Ascending aorta (tissue), 2 donors: ENCODE measurements around the gene SAFB. TPM values are rescaled to one million over a fixed set of nuclear protein-coding genes. Genes with fewer than 3 reads are reported as not detected.

ENCODE experiments used
- DNase-seq, 2 donors: peaks; one replicate each; pipeline ENCODE4 v3.0.0-alpha.2; 2019; ENCODE audit warnings: low spot score in 2 of 2
- H3K27ac ChIP-seq, 2 donors: fragments of 200-600 bp; sonication (generic); one replicate each; pipeline ENCODE4 v1.5.1; 2016 to 2017; ENCODE audit warnings: mild to moderate bottlenecking in 1 of 2
- H3K27me3 ChIP-seq: fragments of 200-600 bp; sonication (generic); one replicate; pipeline ENCODE4 v1.5.1; 2017
- H3K36me3 ChIP-seq, 2 donors: fragments of 200-600 bp; sonication (generic); one replicate each; pipeline ENCODE4 v1.5.1; 2016
- H3K4me1 ChIP-seq, 2 donors: fragments of 200-600 bp; sonication (generic); one replicate each; pipeline ENCODE4 v1.5.1; 2016 to 2017; ENCODE audit warnings: mild to moderate bottlenecking in 1 of 2
- H3K4me3 ChIP-seq, 2 donors: fragments of 200-600 bp; sonication (generic); one replicate each; pipeline ENCODE4 v1.5.1; 2016 to 2017; ENCODE audit warnings: mild to moderate bottlenecking in 1 of 2
- H3K9me3 ChIP-seq, 2 donors: fragments of 200-600 bp; sonication (generic); one replicate each; pipeline ENCODE4 v1.5.1; 2016
- CTCF ChIP-seq, 3 experiments: fragments of 200-600 bp in 2 of 3; fragments of 450-650 bp in 1 of 3; sonication (generic) in 2 of 3; IDR thresholded peaks; one replicate each; pipeline ENCODE4 v1.5.1; 2016 to 2019; ENCODE audit warnings: antibody characterized with exemption in 3 of 3, mild to moderate bottlenecking in 1 of 3, moderate library complexity in 1 of 3
- intact Hi-C: fragments of 100-400 bp; cut with DNase I; formaldehyde crosslinking; loops from one replicate; pipeline ENCODE4 v1.15.1; 2023
- total RNA-seq: library from RNA; depleted of rRNA; stranded (reverse); fragments of >200 nt; gene quantifications from one replicate; pipeline ENCODE4 v1.1.0, GENCODE V29; 2016

The SAFB gene
- total RNA-seq, 1 donor from 2014 or later = 114 TPM

DNA sequence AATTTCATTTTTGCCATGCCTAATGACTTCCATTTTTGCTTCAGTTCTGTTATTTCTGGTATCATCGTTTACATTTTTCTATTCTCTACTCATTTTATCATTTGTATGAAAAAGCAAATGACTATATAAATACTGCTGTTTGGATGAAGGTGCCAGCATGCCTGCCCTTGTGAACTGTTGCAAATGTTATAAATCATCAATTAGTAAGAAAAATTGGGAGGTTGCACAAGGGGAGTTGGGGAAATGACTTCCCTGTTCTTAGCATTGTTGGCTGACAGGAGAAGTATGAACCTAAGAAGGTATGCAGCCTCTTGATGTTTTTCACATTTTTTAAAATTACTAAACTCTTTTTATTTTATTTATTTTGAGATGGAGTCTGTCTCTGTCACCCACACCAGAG is 15.1 kb downstream of the SAFB start:
- no peaks in the 10 kb centered on the region for H3K9me3 ChIP-seq
- no peak for TF ChIP-seq CTCF (IDR thresholded peaks at IDR 0.05)
- H3K4me3 ChIP-seq = no peak overlapping the region
- DNase-seq = no peak
- peaks cover 0 to 3% of the 10 kb centered on the region in 2 donors for H3K4me1 ChIP-seq
- intact Hi-C loops = no loop called here
- H3K27me3 ChIP-seq = no peaks in the 10 kb centered on the region
- no peak overlapping the region for H3K27ac ChIP-seq
- peaks cover 13 to 16% of the 10 kb centered on the region in 2 donors for H3K36me3 ChIP-seq

GRCh38 chr19:5641171-5641570 is 18.3 kb downstream of the SAFB start:
- Histone ChIP-seq H3K36me3 (peaks cover 39 to 48% of the 10 kb centered on the region in 2 donors), H3K4me1 (no peaks in the 10 kb centered on the region), H3K27ac (no peak overlapping the region)

DNA sequence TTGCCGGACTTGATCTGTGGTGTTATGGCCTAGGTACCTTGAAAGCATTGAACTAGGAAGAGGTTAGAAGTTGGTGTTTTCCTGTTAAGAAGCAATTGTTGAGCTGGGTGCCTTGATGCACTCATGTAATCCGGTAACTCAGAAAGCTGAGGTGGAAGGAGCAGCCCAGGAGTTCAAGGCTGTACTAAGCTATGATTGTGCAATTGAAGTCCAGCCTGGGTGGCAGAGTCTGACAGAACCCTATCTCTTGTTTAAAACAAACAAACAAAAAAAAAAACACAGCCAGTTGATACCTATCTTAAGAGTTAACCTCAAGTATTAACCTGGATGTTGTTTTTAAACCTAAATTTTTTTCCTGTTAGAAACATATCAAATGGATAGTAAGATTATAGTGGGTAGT is 19.3 kb downstream of the SAFB start:
- H3K27me3 ChIP-seq = no peaks in the 10 kb centered on the region
- TF ChIP-seq CTCF (IDR thresholded peaks at IDR 0.05) = no peak
- H3K4me1 ChIP-seq = no peaks in the 10 kb centered on the region
- H3K9me3 ChIP-seq = no peaks in the 10 kb centered on the region
- intact Hi-C loops = no loop called here
- H3K36me3 ChIP-seq = peaks cover 46 to 58% of the 10 kb centered on the region in 2 donors
- H3K27ac ChIP-seq = no peak overlapping the region
- DNase-seq = no peak
- no peak overlapping the region for H3K4me3 ChIP-seq

More at GRCh38 chr19:5641171-5641570, 18.3 kb downstream of the SAFB start:
- H3K4me3 ChIP-seq = no peak overlapping the region
- no peaks in the 10 kb centered on the region for H3K27me3 ChIP-seq
- intact Hi-C loops = no loop called here
- TF ChIP-seq CTCF (IDR thresholded peaks at IDR 0.05) = no peak
- H3K9me3 ChIP-seq = no peaks in the 10 kb centered on the region
- no peak for DNase-seq

GRCh38 chr19:5643060-5643459 is 20.2 kb downstream of the SAFB start:
- DNase-seq = no peak
- Histone ChIP-seq H3K4me1 (no peaks in the 10 kb centered on the region), H3K4me3 (no peak overlapping the region), H3K27ac (no peak overlapping the region), H3K9me3 (no peaks in the 10 kb centered on the region), H3K27me3 (no peaks in the 10 kb centered on the region), H3K36me3 (peaks cover 52 to 66% of the 10 kb centered on the region in 2 donors)
- intact Hi-C loops = no loop called here
- no peak for TF ChIP-seq CTCF (IDR thresholded peaks at IDR 0.05)

GRCh38 chr19:5644037-5644436 is 21.2 kb downstream of the SAFB start:
- no peak overlapping the region for H3K4me3 ChIP-seq
- peaks cover 57 to 72% of the 10 kb centered on the region in 2 donors for H3K36me3 ChIP-seq
- no peaks in the 10 kb centered on the region for H3K4me1 ChIP-seq
- H3K9me3 ChIP-seq = no peaks in the 10 kb centered on the region
- H3K27ac ChIP-seq = no peak overlapping the region
- H3K27me3 ChIP-seq = no peaks in the 10 kb centered on the region
- intact Hi-C loops = no loop called here
- no peak for TF ChIP-seq CTCF (IDR thresholded peaks at IDR 0.05)
- DNase-seq = no peak

GRCh38 chr19:5645409-5645808 is 22.5 kb downstream of the SAFB start:
- no peak overlapping the region for H3K27ac ChIP-seq
- intact Hi-C loops = no loop called here
- no peak overlapping the region for H3K4me3 ChIP-seq
- H3K9me3 ChIP-seq = no peaks in the 10 kb centered on the region
- H3K4me1 ChIP-seq = no peaks in the 10 kb centered on the region
- no peak for TF ChIP-seq CTCF (IDR thresholded peaks at IDR 0.05)
- no peak for DNase-seq
- H3K27me3 ChIP-seq = no peaks in the 10 kb centered on the region
- peaks cover 65 to 80% of the 10 kb centered on the region in 2 donors for H3K36me3 ChIP-seq
